Adrenal gland (tissue), 5 donors: ENCODE measurements around the gene HSPA12B.

Source experiments
- CTCF ChIP-seq, 6 experiments: fragments of 450-650 bp in 4 of 6; fragments of 200-600 bp in 2 of 6; sonication (generic) in 1 of 6; IDR thresholded peaks; 1 replicate in 5 of 6; 2 replicates in 1 of 6; pipeline versions ENCODE4 v1.5.1 to v1.8.0; 2016 to 2021; ENCODE audit warnings: antibody characterized with exemption in 6 of 6, mild to moderate bottlenecking in 2 of 6, moderate library complexity in 1 of 6
- POLR2A ChIP-seq, 2 donors: fragments of 450-650 bp; IDR thresholded peaks; one replicate each; pipeline ENCODE4 v1.6.1; 2017; ENCODE audit warnings: antibody characterized with exemption in 2 of 2, mild to moderate bottlenecking in 2 of 2, moderate library complexity in 1 of 2
- donor health status: DM: no; HTN: no; CAD: no.

DNA sequence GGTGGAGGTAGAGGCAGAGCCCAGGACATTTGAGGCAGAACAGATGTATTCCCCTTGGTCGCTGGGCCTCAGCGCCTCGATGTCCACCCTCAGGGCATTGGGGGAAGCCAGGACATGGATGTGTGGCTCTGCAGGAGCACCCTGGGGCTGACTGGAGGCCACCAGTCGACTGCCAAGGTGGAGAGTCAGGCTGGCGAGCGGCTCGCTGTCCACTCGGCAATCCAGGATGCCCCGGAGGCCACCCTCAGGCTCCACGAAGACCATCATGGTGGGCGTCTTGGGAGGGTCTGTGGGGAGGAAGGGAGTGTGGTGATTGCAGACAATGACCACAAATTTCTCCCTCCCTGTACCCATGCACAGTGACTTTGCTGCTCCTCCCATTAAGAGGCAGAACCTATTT is 42.5 kb upstream of the HSPA12B start:
- TF ChIP-seq POLR2A (IDR thresholded peaks at IDR 0.05) (no peak), CTCF (IDR thresholded peaks at IDR 0.05) (no peak)
